HL-60 (cell line): ENCODE data around the gene DSC1.
A peak's percentile ranks its signal among the peaks of the same experiment; 100 is the strongest.

ENCODE experiments used
- DNase-seq, 2 experiments: peaks; one replicate each; pipeline ENCODE4 v3.0.0-alpha.2; 2010 to 2020; ENCODE audit warnings: low read depth in 1 of 2, low spot score in 1 of 2
- H3K27ac ChIP-seq: fragments of 250-450 bp; sonication (Bioruptor Pico); replicated peaks from 2 replicates; pipeline ENCODE4 v1.5.1; 2020; ENCODE audit warnings: mild to moderate bottlenecking, moderate library complexity
- H3K27me3 ChIP-seq: fragments of 250-450 bp; sonication (Bioruptor Pico); 2 replicates; pipeline ENCODE4 v1.5.1; 2021; ENCODE audit warnings: mild to moderate bottlenecking, moderate library complexity; ENCODE audit not compliant: insufficient read depth, poor library complexity, severe bottlenecking
- H3K4me3 ChIP-seq: replicated peaks from 2 replicates; pipeline ENCODE4 v1.5.1; 2011; ENCODE audit warnings: mild to moderate bottlenecking, control low read depth, low read length; ENCODE audit not compliant: insufficient read depth
- GABPA ChIP-seq: IDR thresholded peaks from 2 replicates; pipeline ENCODE4 v1.6.1; 2012; ENCODE audit warnings: low read depth
- POLR2AphosphoS5 ChIP-seq: IDR thresholded peaks from 2 replicates; pipeline ENCODE4 v1.6.1; 2012; ENCODE audit warnings: low read depth
- SPI1 ChIP-seq: IDR thresholded peaks from 2 replicates; pipeline ENCODE4 v1.6.1; 2012; ENCODE audit warnings: low read depth, mild to moderate bottlenecking, borderline replicate concordance
- TF ChIP-seq, protein P1 (sequence below): IDR thresholded peaks from one replicate; pipeline ENCODE4 v1.5.1; 2011; ENCODE audit warnings: low read length, control low read depth, inconsistent platforms; ENCODE audit not compliant: insufficient read depth
- TF ChIP-seq, protein P2 (sequence below): IDR thresholded peaks from 2 replicates; pipeline ENCODE4 v1.6.1; 2012; ENCODE audit warnings: low read depth; ENCODE audit not compliant: insufficient replicate concordance

DSC1 gene

DNA sequence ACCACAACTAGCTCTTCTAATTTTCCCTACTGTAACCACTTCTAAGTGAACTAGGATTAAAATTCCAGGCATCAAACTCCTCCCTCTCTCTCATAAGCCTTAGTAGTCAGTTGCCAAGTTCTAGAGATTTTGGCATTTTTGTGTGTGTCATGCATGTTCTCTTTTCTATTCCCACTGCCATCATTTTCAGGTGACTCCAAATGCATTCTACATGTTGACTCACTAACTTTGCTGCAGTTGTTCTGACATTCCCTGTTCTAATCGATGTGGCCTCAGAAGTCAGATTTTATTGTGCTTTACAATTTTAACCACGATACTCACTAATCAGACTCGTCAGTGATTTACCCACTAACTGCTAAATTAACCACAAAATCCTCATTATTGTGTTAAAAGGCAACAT, 13.3 kb downstream of the DSC1 start:
- DNase-seq: no peak
- no peaks in the 10 kb centered on the region for H3K27me3 ChIP-seq
- TF ChIP-seq, protein P1, sequence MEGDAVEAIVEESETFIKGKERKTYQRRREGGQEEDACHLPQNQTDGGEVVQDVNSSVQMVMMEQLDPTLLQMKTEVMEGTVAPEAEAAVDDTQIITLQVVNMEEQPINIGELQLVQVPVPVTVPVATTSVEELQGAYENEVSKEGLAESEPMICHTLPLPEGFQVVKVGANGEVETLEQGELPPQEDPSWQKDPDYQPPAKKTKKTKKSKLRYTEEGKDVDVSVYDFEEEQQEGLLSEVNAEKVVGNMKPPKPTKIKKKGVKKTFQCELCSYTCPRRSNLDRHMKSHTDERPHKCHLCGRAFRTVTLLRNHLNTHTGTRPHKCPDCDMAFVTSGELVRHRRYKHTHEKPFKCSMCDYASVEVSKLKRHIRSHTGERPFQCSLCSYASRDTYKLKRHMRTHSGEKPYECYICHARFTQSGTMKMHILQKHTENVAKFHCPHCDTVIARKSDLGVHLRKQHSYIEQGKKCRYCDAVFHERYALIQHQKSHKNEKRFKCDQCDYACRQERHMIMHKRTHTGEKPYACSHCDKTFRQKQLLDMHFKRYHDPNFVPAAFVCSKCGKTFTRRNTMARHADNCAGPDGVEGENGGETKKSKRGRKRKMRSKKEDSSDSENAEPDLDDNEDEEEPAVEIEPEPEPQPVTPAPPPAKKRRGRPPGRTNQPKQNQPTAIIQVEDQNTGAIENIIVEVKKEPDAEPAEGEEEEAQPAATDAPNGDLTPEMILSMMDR: no peak
- TF ChIP-seq POLR2AphosphoS5 (no peak), SPI1 (no peak), GABPA (no peak)
- TF ChIP-seq, protein P2, sequence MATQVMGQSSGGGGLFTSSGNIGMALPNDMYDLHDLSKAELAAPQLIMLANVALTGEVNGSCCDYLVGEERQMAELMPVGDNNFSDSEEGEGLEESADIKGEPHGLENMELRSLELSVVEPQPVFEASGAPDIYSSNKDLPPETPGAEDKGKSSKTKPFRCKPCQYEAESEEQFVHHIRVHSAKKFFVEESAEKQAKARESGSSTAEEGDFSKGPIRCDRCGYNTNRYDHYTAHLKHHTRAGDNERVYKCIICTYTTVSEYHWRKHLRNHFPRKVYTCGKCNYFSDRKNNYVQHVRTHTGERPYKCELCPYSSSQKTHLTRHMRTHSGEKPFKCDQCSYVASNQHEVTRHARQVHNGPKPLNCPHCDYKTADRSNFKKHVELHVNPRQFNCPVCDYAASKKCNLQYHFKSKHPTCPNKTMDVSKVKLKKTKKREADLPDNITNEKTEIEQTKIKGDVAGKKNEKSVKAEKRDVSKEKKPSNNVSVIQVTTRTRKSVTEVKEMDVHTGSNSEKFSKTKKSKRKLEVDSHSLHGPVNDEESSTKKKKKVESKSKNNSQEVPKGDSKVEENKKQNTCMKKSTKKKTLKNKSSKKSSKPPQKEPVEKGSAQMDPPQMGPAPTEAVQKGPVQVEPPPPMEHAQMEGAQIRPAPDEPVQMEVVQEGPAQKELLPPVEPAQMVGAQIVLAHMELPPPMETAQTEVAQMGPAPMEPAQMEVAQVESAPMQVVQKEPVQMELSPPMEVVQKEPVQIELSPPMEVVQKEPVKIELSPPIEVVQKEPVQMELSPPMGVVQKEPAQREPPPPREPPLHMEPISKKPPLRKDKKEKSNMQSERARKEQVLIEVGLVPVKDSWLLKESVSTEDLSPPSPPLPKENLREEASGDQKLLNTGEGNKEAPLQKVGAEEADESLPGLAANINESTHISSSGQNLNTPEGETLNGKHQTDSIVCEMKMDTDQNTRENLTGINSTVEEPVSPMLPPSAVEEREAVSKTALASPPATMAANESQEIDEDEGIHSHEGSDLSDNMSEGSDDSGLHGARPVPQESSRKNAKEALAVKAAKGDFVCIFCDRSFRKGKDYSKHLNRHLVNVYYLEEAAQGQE: no peak
- H3K27ac ChIP-seq: no peak overlapping the region
- no peak overlapping the region for H3K4me3 ChIP-seq

DNA sequence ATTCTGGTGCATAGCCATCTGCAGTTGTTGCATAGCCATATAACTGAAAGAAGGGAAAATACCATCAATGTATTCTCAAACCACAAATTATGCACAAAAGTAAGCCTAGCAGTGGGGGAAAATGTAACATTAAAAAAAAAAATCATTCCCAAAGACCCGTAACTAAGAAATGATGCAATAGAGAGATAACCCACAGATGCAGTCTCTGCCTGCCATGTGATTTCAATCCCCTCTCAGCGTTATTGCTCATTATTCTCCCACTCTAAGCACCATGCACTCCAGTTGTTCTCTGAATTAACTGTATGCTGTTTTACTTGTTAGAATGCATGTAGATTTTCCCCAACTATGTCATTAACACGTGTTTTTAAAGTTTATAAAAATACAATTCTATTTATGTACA, 14.1 kb downstream of the DSC1 start:
- H3K27me3 ChIP-seq: no peaks in the 10 kb centered on the region
- no peak overlapping the region for H3K4me3 ChIP-seq
- no peak overlapping the region for H3K27ac ChIP-seq
- DNase-seq: no peak
- TF ChIP-seq, protein P2: no peak
- TF ChIP-seq POLR2AphosphoS5: no peak
- TF ChIP-seq, protein P1: no peak
- no peak for TF ChIP-seq SPI1
- no peak for TF ChIP-seq GABPA

DNA sequence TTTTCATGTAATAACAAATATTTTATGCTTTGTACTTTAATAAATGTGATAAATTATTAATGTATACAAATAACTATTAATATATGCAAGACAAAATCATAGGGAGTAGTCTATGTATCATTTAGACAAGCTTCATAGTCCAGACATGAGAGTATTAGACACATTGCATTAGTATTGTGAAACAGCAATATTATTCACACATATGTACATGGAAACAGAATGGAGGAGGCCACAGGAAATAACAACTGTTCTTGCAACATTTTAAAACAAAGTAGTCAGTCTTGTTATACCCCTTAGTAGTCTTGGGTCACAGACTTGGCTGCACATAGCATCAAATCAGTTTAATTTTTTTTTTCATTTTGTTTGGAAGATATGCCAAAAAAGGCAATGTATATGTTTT, 15.8 kb downstream of the DSC1 start:
- DNase-seq: peak in 1 of 2 experiments; percentile 63
- TF ChIP-seq SPI1 (no peak), GABPA (no peak), POLR2AphosphoS5 (no peak)
- TF ChIP-seq, protein P2: no peak
- TF ChIP-seq, protein P1: no peak
- no peaks in the 10 kb centered on the region for H3K27me3 ChIP-seq
- no peak overlapping the region for H3K27ac ChIP-seq
- H3K4me3 ChIP-seq: no peak overlapping the region
